Common myeloid progenitor, CD34-positive (primary cell): ENCODE measurements around the gene ODAD3.

ENCODE experiments used
- CTCF ChIA-PET: fragments of 350-600 bp; sonication (Branson Sonifier 250); formaldehyde crosslinking; loops from one replicate; lab custom pipeline; 2021; ENCODE audit warnings: antibody characterized with exemption; lab: Charles Lee
- POLR2A ChIA-PET: fragments of 350-600 bp; sonication (Branson Sonifier 250); formaldehyde crosslinking; loops from one replicate; lab custom pipeline; 2021; ENCODE audit warnings: antibody characterized with exemption; lab: Charles Lee
- DNase-seq, 3 donors: peaks; one replicate each; pipeline versions ENCODE4 v3.0.0 to v3.0.0-alpha.2; 2013
- H3K27ac ChIP-seq, 2 experiments: 1 replicate in 1 of 2; 2 replicates in 1 of 2; pipeline ENCODE4 v1.7.0; 2013; ENCODE audit warnings: inconsistent platforms in 2 of 2, low read length in 2 of 2, mild to moderate bottlenecking in 2 of 2, low read depth in 1 of 2, moderate library complexity in 1 of 2; ENCODE audit not compliant: severe bottlenecking in 2 of 2, insufficient read depth in 1 of 2, poor library complexity in 1 of 2
- H3K27me3 ChIP-seq, 5 experiments: replicated peaks in 2 of 5; 1 replicate in 3 of 5; 2 replicates in 2 of 5; pipeline versions ENCODE4 v1.6.1 to v1.7.0; 2013; ENCODE audit warnings: low read length in 4 of 5, mild to moderate bottlenecking in 2 of 5, moderate library complexity in 2 of 5, inconsistent platforms in 1 of 5; ENCODE audit not compliant: insufficient read depth in 5 of 5, control insufficient read depth in 4 of 5
- H3K36me3 ChIP-seq, 4 experiments: 1 replicate in 2 of 4; 2 replicates in 2 of 4; pipeline versions ENCODE4 v1.6.1 to v1.7.0; 2013; ENCODE audit warnings: low read length in 3 of 4, control low read depth in 1 of 4, mild to moderate bottlenecking in 1 of 4; ENCODE audit not compliant: control insufficient read depth in 4 of 4, insufficient read depth in 4 of 4
- H3K4me1 ChIP-seq, 4 experiments: 1 replicate in 3 of 4; 2 replicates in 1 of 4; pipeline versions ENCODE4 v1.6.1 to v1.7.1; 2013; ENCODE audit warnings: low read length in 3 of 4, mild to moderate bottlenecking in 3 of 4, control low read depth in 1 of 4, inconsistent platforms in 1 of 4, moderate library complexity in 1 of 4; ENCODE audit not compliant: control insufficient read depth in 4 of 4, insufficient read depth in 4 of 4; ENCODE audit errors: control extremely low read depth in 1 of 4
- H3K4me3 ChIP-seq, 7 experiments: 1 replicate in 4 of 7; 2 replicates in 3 of 7; pipeline versions ENCODE4 v1.5.1 to v1.7.0; 2013; ENCODE audit warnings: mild to moderate bottlenecking in 7 of 7, low read length in 6 of 7, moderate library complexity in 6 of 7, inconsistent platforms in 2 of 7, low read depth in 2 of 7, control low read depth in 1 of 7; ENCODE audit not compliant: insufficient read depth in 4 of 7, control insufficient read depth in 1 of 7; ENCODE audit errors: extremely low read depth in 1 of 7
- H3K9me3 ChIP-seq, 5 experiments: 1 replicate in 4 of 5; 2 replicates in 1 of 5; pipeline versions ENCODE4 v1.6.1 to v1.7.1; 2013; ENCODE audit warnings: low read length in 4 of 5, mild to moderate bottlenecking in 2 of 5, inconsistent platforms in 1 of 5, low read depth in 1 of 5, moderate library complexity in 1 of 5; ENCODE audit not compliant: control insufficient read depth in 4 of 5, insufficient read depth in 2 of 5; ENCODE audit errors: control extremely low read depth in 1 of 5
- WGBS: methylation state at CpG from one replicate; pipeline ENCODE4 v1.1.5; 2013; ENCODE audit not compliant: insufficient coverage; 5-methylcytosine and 5-hydroxymethylcytosine counted together

Gene ODAD3

GRCh38 chr19:11405846-11406643, 28.9 kb downstream of the ODAD3 start:
- WGBS: 39% methylated on average over 38 of the region's 44 CpGs
- POLR2A ChIA-PET: interaction anchor here (0.6 kb wide), 1 partner anchor 22 kb away, joined by 11 read pairs; no protein-coding TSS in a partner anchor
- Histone ChIP-seq H3K4me1 (peaks cover 0 to 3% (median 0%) of the 10 kb centered on the region in 4 experiments), H3K4me3 (no peak overlapping the region), H3K27me3 (peaks cover 0 to 13% (median 4%) of the 10 kb centered on the region in 5 experiments), H3K36me3 (no peaks in the 10 kb centered on the region), H3K27ac (no peak overlapping the region), H3K9me3 (no peaks in the 10 kb centered on the region)
- CTCF ChIA-PET: interaction anchor here (0.7 to 4.4 kb wide), 10 partner anchors 9 to 138 kb away, joined by 3 to 36 read pairs (median 4); partner anchors contain the start of gene EPOR
- no peak for DNase-seq

- Histone ChIP-seq H3K9me3 (no peaks in the 10 kb centered on the region), H3K36me3 (no peaks in the 10 kb centered on the region), H3K4me1 (peaks cover 0 to 3% (median 0%) of the 10 kb centered on the region in 4 experiments), H3K4me3 (no peak overlapping the region), H3K27ac (no peak overlapping the region), H3K27me3 (peaks cover 0 to 13% (median 4%) of the 10 kb centered on the region in 5 experiments)
- 73% methylated on average over 8 of the region's 9 CpGs for WGBS
- no peak for DNase-seq
- ChIA-PET CTCF (interaction anchor here (1.6 to 4.4 kb wide), 3 partner anchors 13 to 23 kb away, joined by 5 to 36 read pairs (median 6); partner anchors contain the start of genes EPOR and RGL3), POLR2A (no interaction called here)
Observed at GRCh38 chr19:11404588-11405222, 30.2 kb downstream of the ODAD3 start.

- DNase-seq: no peak
- CTCF ChIA-PET: interaction anchor here (1.1 to 1.7 kb wide), 3 partner anchors 11 to 84 kb away, joined by 3 to 5 read pairs (median 4); no protein-coding TSS in a partner anchor
- 93% methylated on average over 6 of the region's 9 CpGs for WGBS
- Histone ChIP-seq H3K27ac (no peak overlapping the region), H3K4me3 (no peak overlapping the region), H3K27me3 (peaks cover 0 to 10% (median 4%) of the 10 kb centered on the region in 5 experiments), H3K36me3 (no peaks in the 10 kb centered on the region), H3K4me1 (peaks cover 0 to 3% (median 0%) of the 10 kb centered on the region in 4 experiments), H3K9me3 (no peaks in the 10 kb centered on the region)
- POLR2A ChIA-PET: interaction anchor here (1.1 kb wide), 1 partner anchor 33 kb away, joined by 3 read pairs; the partner anchor contains the start of gene ODAD3
Observed at GRCh38 chr19:11401808-11402543, 32.9 kb downstream of the ODAD3 start.

GRCh38 chr19:11400798-11401197, 34.1 kb downstream of the ODAD3 start:
- WGBS: no CpG with 5 or more reads among the region's 1 CpG
- ChIA-PET POLR2A (interaction anchor here (0.6 kb wide), 1 partner anchor 42 kb away, joined by 3 read pairs; no protein-coding TSS in a partner anchor), CTCF (interaction anchor here (0.6 kb wide), 1 partner anchor 15 kb away, joined by 3 read pairs; no protein-coding TSS in a partner anchor)
- Histone ChIP-seq H3K27me3 (peaks cover 0 to 3% (median 0%) of the 10 kb centered on the region in 5 experiments), H3K4me3 (no peak overlapping the region), H3K9me3 (no peaks in the 10 kb centered on the region), H3K4me1 (no peaks in the 10 kb centered on the region), H3K27ac (no peak overlapping the region), H3K36me3 (no peaks in the 10 kb centered on the region)
- no peak for DNase-seq

- Histone ChIP-seq H3K27ac (no peak overlapping the region), H3K27me3 (peaks cover 0 to 3% (median 0%) of the 10 kb centered on the region in 5 experiments), H3K4me1 (no peaks in the 10 kb centered on the region), H3K9me3 (no peaks in the 10 kb centered on the region), H3K36me3 (no peaks in the 10 kb centered on the region), H3K4me3 (no peak overlapping the region)
- POLR2A ChIA-PET: no interaction called here
- CTCF ChIA-PET: interaction anchor here (1.8 to 2.6 kb wide), 2 partner anchors 9 to 16 kb away, joined by 5 to 10 read pairs; partner anchors contain the start of gene EPOR
- 96% methylated on average over 7 of the region's 9 CpGs for WGBS
- no peak for DNase-seq
Observed at GRCh38 chr19:11399667-11400066, 35.3 kb downstream of the ODAD3 start.

GRCh38 chr19:11397089-11397610, 37.8 kb downstream of the ODAD3 start:
- DNase-seq: no peak
- Histone ChIP-seq H3K27me3 (peaks cover 0 to 3% (median 0%) of the 10 kb centered on the region in 5 experiments), H3K4me1 (no peaks in the 10 kb centered on the region), H3K4me3 (no peak overlapping the region), H3K27ac (no peak overlapping the region), H3K9me3 (no peaks in the 10 kb centered on the region), H3K36me3 (no peaks in the 10 kb centered on the region)
- CTCF ChIA-PET: interaction anchor here (1.3 to 1.7 kb wide), 2 partner anchors 9 to 20 kb away, joined by 4 to 5 read pairs; no protein-coding TSS in a partner anchor
- POLR2A ChIA-PET: no interaction called here
- 96% methylated on average over 19 of the region's 22 CpGs for WGBS
